Gastrocnemius medialis (tissue), 4 donors: ENCODE measurements around the gene SRP14. TPM values are rescaled to one million over a fixed set of nuclear protein-coding genes. Genes with fewer than 3 reads are reported as not detected.

ENCODE experiments used
- ATAC-seq, 2 donors: fragments of 150-250 bp; one replicate each; pipeline ENCODE4 v1.9.1; 2016
- DNase-seq, 2 donors: peaks; one replicate each; pipeline ENCODE4 v3.0.0-alpha.2; 2019
- H3K27ac ChIP-seq, 4 donors: fragments of 200-600 bp; sonication (generic); 1 replicate in 1 of 4; 2 replicates in 3 of 4; pipeline ENCODE4 v1.5.1; 2016 to 2018; ENCODE audit warnings: mild to moderate bottlenecking in 2 of 4, moderate library complexity in 1 of 4
- H3K27me3 ChIP-seq, 3 donors: fragments of 200-600 bp; sonication (generic) in 2 of 3; 1 replicate in 1 of 3; 2 replicates in 2 of 3; pipeline versions ENCODE4 v1.5.1 to v1.6.0; 2016 to 2019; ENCODE audit warnings: mild to moderate bottlenecking in 1 of 3, moderate library complexity in 1 of 3
- H3K36me3 ChIP-seq, 2 donors: fragments of 200-600 bp; sonication (generic) in 1 of 2; one replicate each; pipeline ENCODE4 v1.5.1; 2017 to 2018
- H3K4me1 ChIP-seq, 2 donors: fragments of 200-600 bp; sonication (generic) in 1 of 2; one replicate each; pipeline ENCODE4 v1.5.1; 2016 to 2017; ENCODE audit warnings: mild to moderate bottlenecking in 2 of 2
- H3K4me3 ChIP-seq, 4 donors: fragments of 200-600 bp; sonication (generic) in 3 of 4; 1 replicate in 1 of 4; 2 replicates in 3 of 4; pipeline ENCODE4 v1.5.1; 2016 to 2019; ENCODE audit warnings: mild to moderate bottlenecking in 2 of 4
- H3K9me3 ChIP-seq, 3 donors: fragments of 200-600 bp; sonication (generic) in 2 of 3; 1 replicate in 1 of 3; 2 replicates in 2 of 3; pipeline ENCODE4 v1.5.1; 2016 to 2019
- CTCF ChIP-seq, 5 experiments: fragments of 450-650 bp in 3 of 5; fragments of 200-600 bp in 2 of 5; sonication (generic) in 2 of 5; IDR thresholded peaks in 4 of 5; conservative IDR thresholded peaks in 1 of 5; 1 replicate in 4 of 5; 2 replicates in 1 of 5; pipeline ENCODE4 v1.5.1; 2016 to 2019; ENCODE audit warnings: antibody characterized with exemption in 5 of 5, mild to moderate bottlenecking in 3 of 5, moderate library complexity in 3 of 5
- POLR2A ChIP-seq, 2 donors: fragments of 450-650 bp; IDR thresholded peaks; one replicate each; pipeline ENCODE4 v1.6.1; 2017; ENCODE audit warnings: antibody characterized with exemption in 2 of 2, mild to moderate bottlenecking in 2 of 2, moderate library complexity in 2 of 2
- in situ Hi-C, 4 donors: fragments of 200-750 bp; cut with MboI; loops; one replicate each; pipeline versions ENCODE4 v1.15.0 to v1.8.0; 2017; ENCODE audit warnings: low sequenced_read_pairs in 4 of 4
- intact Hi-C: fragments of 100-400 bp; cut with DNase I; formaldehyde crosslinking; loops from one replicate; pipeline ENCODE4 v1.15.1; 2023; ENCODE audit warnings: low total_unique reads
- total RNA-seq, 4 donors: library from RNA; depleted of rRNA; stranded (reverse); fragments of >200 nt; gene quantifications; one replicate each; pipeline versions ENCODE4 v1.1.0 to v1.2.3, GENCODE V29; 2016

SRP14 gene
- total RNA-seq, 4 donors from 2014 or later, result 180 to 244 (median 208) TPM

- DNase-seq, result no peak
- no peaks in the 10 kb centered on the region for H3K36me3 ChIP-seq
- H3K27ac ChIP-seq, result peak overlapping the region; percentile 63 to 78 (median 72)
- no peaks in the 10 kb centered on the region for H3K27me3 ChIP-seq
- intact Hi-C loops, result no loop called here
- no peak for TF ChIP-seq CTCF (IDR thresholded peaks at IDR 0.05 in 4 of 5, conservative IDR thresholded peaks at IDR 0.05 in 1 of 5)
- no peak overlapping the region for H3K4me3 ChIP-seq
- H3K4me1 ChIP-seq, result peaks cover 28 to 30% of the 10 kb centered on the region in 2 donors
- in situ Hi-C loops, result no loop called here
- no peak for ATAC-seq
- H3K9me3 ChIP-seq, result no peaks in the 10 kb centered on the region
Observed at GRCh38 chr15:40053831-40054604, 15.0 kb upstream of the SRP14 start.

- TF ChIP-seq CTCF (IDR thresholded peaks at IDR 0.05 in 4 of 5, conservative IDR thresholded peaks at IDR 0.05 in 1 of 5), result no peak
- no peak for TF ChIP-seq POLR2A (IDR thresholded peaks at IDR 0.05)
Observed at GRCh38 chr15:40053079-40053830, 14.3 kb upstream of the SRP14 start.

GRCh38 chr15:40052604-40053003 lies 13.6 kb upstream of the SRP14 start:
- Histone ChIP-seq H3K9me3 (no peaks in the 10 kb centered on the region), H3K27me3 (no peaks in the 10 kb centered on the region), H3K4me1 (peaks cover 29 to 30% of the 10 kb centered on the region in 2 donors), H3K4me3 (no peak overlapping the region), H3K36me3 (no peaks in the 10 kb centered on the region), H3K27ac (no peak overlapping the region)
- in situ Hi-C loops (no loop called here), intact Hi-C loops (no loop called here)
- ATAC-seq (no peak), DNase-seq (no peak)
- TF ChIP-seq POLR2A (IDR thresholded peaks at IDR 0.05) (no peak), CTCF (IDR thresholded peaks at IDR 0.05 in 4 of 5, conservative IDR thresholded peaks at IDR 0.05 in 1 of 5) (no peak)

More at GRCh38 chr15:40053079-40053830, 14.3 kb upstream of the SRP14 start:
- ATAC-seq (no peak), DNase-seq (no peak)
- no peaks in the 10 kb centered on the region for H3K9me3 ChIP-seq
- peaks cover 28 to 30% of the 10 kb centered on the region in 2 donors for H3K4me1 ChIP-seq
- H3K36me3 ChIP-seq, result no peaks in the 10 kb centered on the region
- no peaks in the 10 kb centered on the region for H3K27me3 ChIP-seq
- H3K4me3 ChIP-seq, result no peak overlapping the region
- no peak overlapping the region for H3K27ac ChIP-seq
- intact Hi-C loops (no loop called here), in situ Hi-C loops (no loop called here)

GRCh38 chr15:40051616-40052415 lies 12.8 kb upstream of the SRP14 start:
- DNase-seq, result no peak
- no peak for TF ChIP-seq CTCF (IDR thresholded peaks at IDR 0.05 in 4 of 5, conservative IDR thresholded peaks at IDR 0.05 in 1 of 5)
- no peak for TF ChIP-seq POLR2A (IDR thresholded peaks at IDR 0.05)
- no peak for ATAC-seq
- in situ Hi-C loops (no loop called here), intact Hi-C loops (no loop called here)
- no peaks in the 10 kb centered on the region for H3K27me3 ChIP-seq
- no peaks in the 10 kb centered on the region for H3K36me3 ChIP-seq
- no peak overlapping the region for H3K27ac ChIP-seq
- no peak overlapping the region for H3K4me3 ChIP-seq
- H3K4me1 ChIP-seq, result peaks cover 30 to 36% of the 10 kb centered on the region in 2 donors
- no peaks in the 10 kb centered on the region for H3K9me3 ChIP-seq
